Stimulated activated naive B cell treated with anti-CD40 and anti-IgM and Interleukin-4, amounts not matched to agents 10 μg/mL and 1 μg/mL and 100 μg/mL, for 72 hours (primary cell): ENCODE data around the gene SP2.

ENCODE experiments used
- ATAC-seq, 2 donors: fragments of 150-1000 bp; cut with Tn5 transposase; replicated peaks; 2 replicates each; pipeline ENCODE4 v1.10.0; 2021; ENCODE audit warnings: moderate library complexity in 1 of 2
- DNase-seq: peaks from one replicate; pipeline ENCODE4 v3.0.0; 2021
- H3K27ac Mint-ChIP-seq: one replicate; pipeline ENCODE4 v1.8.0; 2022; ENCODE audit warnings: mild to moderate bottlenecking, mixed read lengths
- H3K27me3 Mint-ChIP-seq, 2 donors: one replicate each; pipeline ENCODE4 v1.8.0; 2022; ENCODE audit warnings: mixed read lengths in 2 of 2
- H3K36me3 Mint-ChIP-seq, 2 donors: one replicate each; pipeline ENCODE4 v1.8.0; 2022; ENCODE audit warnings: mixed read lengths in 2 of 2, mild to moderate bottlenecking in 1 of 2
- H3K4me1 Mint-ChIP-seq, 2 donors: one replicate each; pipeline ENCODE4 v1.8.0; 2022; ENCODE audit warnings: mixed read lengths in 2 of 2, mild to moderate bottlenecking in 1 of 2
- H3K4me3 Mint-ChIP-seq, 2 donors: one replicate each; pipeline ENCODE4 v1.8.0; 2022; ENCODE audit warnings: mild to moderate bottlenecking in 2 of 2, mixed read lengths in 2 of 2, moderate library complexity in 1 of 2
- H3K9me3 Mint-ChIP-seq, 2 donors: one replicate each; pipeline ENCODE4 v1.8.0; 2022; ENCODE audit warnings: mixed read lengths in 2 of 2, mild to moderate bottlenecking in 1 of 2

The SP2 gene

DNA sequence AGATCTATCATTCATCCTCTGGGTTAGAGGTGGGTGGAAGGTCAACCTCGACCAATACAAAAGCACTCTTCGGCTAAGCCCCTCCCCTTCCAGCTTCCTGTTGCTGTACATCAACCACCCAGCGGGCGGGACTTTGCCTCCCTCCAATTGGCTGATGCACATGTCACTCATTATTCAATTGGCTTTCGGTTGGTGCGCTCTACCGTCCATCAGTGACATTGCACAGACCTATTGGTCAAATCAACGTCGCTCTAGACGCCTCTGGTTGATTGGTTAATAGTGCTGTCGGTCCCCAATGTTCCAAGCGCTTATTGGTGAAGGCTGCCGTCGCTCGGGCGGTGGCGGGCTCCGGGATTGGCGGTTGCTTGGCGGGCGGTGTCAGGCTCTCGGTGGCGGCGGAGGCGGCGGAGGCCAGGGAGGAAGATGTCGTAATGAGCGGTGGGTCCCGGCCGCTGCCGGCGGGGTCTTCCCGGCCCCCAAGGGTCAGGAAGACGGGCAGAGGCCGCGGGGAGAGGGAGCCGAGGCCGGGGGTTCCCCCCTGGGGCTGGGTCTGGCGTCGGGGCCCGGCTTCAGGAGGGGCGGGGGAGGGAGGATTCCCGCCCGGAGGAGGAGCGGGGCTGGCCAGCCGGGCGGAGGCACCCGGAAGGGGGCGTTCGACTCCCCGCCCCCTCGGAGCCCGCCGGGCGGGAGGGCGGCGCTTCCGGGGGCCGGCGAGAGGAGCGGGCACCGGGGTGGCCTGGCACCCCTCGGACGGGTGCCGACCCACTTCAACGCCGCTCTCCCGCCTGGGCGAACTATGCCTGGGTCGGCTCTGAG lies at the start of gene SP2:
SP2 (plus strand) TSS at position 381 of the 816 bp plus-strand sequence; CDS start at position 432, 51 bp downstream.
- no peaks in the 10 kb centered on the region for H3K9me3 Mint-ChIP-seq
- H3K27me3 Mint-ChIP-seq, result no peaks in the 10 kb centered on the region
- peak within 1 kb of the TSS; percentile 89 to 95 for H3K4me3 Mint-ChIP-seq
- peak; percentile 100 for DNase-seq
- H3K36me3 Mint-ChIP-seq, result peaks cover 6 to 7% of the 10 kb centered on the region in 2 donors
- peaks cover 28 to 46% of the 10 kb centered on the region in 2 donors for H3K4me1 Mint-ChIP-seq
- ATAC-seq, result peak; percentile 90 to 91
- peak within 1 kb of the TSS; percentile 100 for H3K27ac Mint-ChIP-seq

DNA sequence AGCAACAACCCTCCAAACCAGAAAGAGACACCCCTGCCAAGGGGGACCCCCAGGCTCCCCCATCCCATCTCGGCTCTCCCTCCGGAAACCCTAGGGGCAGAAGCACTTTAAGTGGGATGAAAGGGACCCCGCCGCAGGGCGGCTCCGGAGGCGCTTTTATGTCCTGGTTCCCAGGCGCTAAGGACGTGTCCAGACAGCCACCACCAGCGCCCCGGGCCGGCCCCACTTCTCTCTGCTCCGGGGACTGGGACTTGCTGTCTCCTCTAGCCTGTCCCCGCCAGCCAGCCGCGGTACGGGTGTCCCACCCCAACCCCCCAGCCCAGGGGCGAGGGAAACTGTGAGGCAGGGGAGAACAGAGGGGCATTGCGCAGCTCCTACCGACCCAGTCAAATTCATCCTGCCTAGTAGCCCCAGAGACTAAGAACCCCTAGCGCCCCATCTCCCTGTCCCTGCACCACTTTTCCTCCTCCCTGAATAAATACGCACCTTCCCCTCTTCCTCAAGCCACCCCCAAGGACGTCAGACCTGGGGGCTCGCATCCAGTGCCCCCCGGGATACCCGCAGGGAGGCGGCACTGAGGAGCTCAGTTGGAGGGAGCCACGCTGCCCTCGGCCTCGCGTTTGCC lies 49.2 kb upstream of the SP2 start:
- DNase-seq (no peak), ATAC-seq (no peak)
- H3K27ac Mint-ChIP-seq, result no peak overlapping the region
- peaks cover 64 to 76% of the 10 kb centered on the region in 2 donors for H3K27me3 Mint-ChIP-seq
- peaks cover 20 to 37% of the 10 kb centered on the region in 2 donors for H3K4me1 Mint-ChIP-seq
- no peak overlapping the region for H3K4me3 Mint-ChIP-seq
- no peaks in the 10 kb centered on the region for H3K9me3 Mint-ChIP-seq
- no peaks in the 10 kb centered on the region for H3K36me3 Mint-ChIP-seq

DNA sequence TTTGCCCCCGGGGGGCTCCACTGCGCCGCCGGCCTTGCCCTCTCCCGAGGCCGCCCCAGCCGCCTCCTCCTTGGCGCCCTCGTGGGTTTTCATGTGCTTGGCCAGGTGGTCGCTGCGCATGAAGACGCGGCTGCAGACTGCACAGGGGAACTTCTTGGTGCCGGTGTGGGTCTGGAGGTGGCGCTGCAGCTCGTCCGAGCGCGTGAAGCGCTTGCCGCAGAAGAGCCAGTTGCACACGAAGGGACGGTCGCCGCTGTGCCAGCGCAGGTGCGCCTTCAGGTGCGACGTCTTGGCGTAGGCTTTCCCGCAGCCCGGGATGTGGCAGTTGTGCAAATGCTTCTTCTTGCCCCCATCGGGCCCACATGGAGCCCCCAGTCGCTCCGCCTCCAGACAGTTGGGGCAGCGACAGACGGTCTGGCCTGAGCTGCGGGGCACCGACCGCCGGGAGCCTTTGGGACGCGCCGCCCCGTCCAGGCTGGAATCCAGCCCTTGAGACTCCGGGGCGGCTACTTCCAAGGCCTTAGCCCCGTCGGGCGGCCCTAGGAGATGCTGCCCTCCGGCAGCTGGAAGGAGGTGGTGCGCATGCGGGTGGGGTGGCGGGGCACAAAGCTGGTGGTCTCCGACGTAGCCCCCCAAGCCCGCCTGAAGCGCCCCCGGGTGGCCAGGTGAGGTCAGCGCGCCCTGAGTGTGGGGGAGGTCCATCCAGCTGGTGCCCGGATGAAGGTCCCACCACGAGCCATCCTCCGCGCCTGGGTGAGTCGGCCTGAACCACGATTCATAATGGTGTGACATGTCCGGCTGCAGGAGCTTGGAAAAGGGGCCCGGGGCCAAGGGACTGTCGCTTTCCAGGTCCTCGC lies 48.5 kb upstream of the SP2 start:
- H3K27ac Mint-ChIP-seq, result no peak overlapping the region
- H3K9me3 Mint-ChIP-seq, result no peaks in the 10 kb centered on the region
- no peaks in the 10 kb centered on the region for H3K36me3 Mint-ChIP-seq
- ATAC-seq (peak in 1 of 2 donors; percentile 31), DNase-seq (no peak)
- H3K4me3 Mint-ChIP-seq, result no peak overlapping the region
- H3K27me3 Mint-ChIP-seq, result peaks cover 72 to 84% of the 10 kb centered on the region in 2 donors
- H3K4me1 Mint-ChIP-seq, result peaks cover 28 to 43% of the 10 kb centered on the region in 2 donors

DNA sequence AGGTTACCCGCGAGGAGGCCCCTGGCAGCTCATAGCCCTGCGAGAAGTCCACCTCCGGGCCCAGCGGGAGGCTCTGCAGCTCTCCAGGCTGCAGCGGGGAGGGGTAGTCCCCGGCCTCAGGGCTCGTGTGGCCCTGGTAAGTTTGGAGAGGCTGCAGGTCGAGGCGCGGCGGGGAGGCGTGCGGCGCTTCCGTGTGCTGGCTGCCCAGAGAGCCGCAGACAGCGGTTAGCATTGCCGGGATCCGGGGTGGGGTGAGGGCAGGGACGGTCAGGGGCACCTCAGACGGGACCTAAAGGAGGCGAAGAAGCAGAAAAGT lies 47.9 kb upstream of the SP2 start:
- Mint-ChIP-seq H3K27me3 (peaks cover 75 to 89% of the 10 kb centered on the region in 2 donors), H3K4me1 (peaks cover 25 to 38% of the 10 kb centered on the region in 2 donors)

DNA sequence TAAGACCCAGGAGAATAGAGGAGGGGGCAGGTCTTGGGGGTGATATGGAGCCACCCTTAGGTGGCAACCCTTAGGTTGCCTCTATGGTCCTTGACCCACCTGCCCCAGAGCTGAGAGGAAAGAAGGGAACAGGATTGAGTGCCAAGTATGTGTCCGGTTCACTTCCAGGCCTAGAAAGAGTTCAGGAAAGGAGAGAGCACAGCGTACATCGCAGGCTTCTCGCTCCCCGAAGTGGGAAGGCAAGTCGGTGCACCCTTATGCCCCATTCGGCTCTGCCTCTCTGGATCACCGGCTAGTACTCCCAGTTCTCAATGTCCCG lies 45.7 kb upstream of the SP2 start:
- Mint-ChIP-seq H3K27me3 (peaks cover 79 to 95% of the 10 kb centered on the region in 2 donors), H3K4me3 (peak overlapping the region; percentile 65), H3K36me3 (no peaks in the 10 kb centered on the region), H3K9me3 (no peaks in the 10 kb centered on the region), H3K4me1 (peaks cover 26 to 35% of the 10 kb centered on the region in 2 donors), H3K27ac (peak overlapping the region; percentile 56)
- ATAC-seq (no peak), DNase-seq (no peak)

More for the DNA sequence above, 47.9 kb upstream of the SP2 start:
- no peak for DNase-seq
- no peaks in the 10 kb centered on the region for H3K9me3 Mint-ChIP-seq
- no peak for ATAC-seq
- no peak overlapping the region for H3K4me3 Mint-ChIP-seq
- no peaks in the 10 kb centered on the region for H3K36me3 Mint-ChIP-seq
- no peak overlapping the region for H3K27ac Mint-ChIP-seq

DNA sequence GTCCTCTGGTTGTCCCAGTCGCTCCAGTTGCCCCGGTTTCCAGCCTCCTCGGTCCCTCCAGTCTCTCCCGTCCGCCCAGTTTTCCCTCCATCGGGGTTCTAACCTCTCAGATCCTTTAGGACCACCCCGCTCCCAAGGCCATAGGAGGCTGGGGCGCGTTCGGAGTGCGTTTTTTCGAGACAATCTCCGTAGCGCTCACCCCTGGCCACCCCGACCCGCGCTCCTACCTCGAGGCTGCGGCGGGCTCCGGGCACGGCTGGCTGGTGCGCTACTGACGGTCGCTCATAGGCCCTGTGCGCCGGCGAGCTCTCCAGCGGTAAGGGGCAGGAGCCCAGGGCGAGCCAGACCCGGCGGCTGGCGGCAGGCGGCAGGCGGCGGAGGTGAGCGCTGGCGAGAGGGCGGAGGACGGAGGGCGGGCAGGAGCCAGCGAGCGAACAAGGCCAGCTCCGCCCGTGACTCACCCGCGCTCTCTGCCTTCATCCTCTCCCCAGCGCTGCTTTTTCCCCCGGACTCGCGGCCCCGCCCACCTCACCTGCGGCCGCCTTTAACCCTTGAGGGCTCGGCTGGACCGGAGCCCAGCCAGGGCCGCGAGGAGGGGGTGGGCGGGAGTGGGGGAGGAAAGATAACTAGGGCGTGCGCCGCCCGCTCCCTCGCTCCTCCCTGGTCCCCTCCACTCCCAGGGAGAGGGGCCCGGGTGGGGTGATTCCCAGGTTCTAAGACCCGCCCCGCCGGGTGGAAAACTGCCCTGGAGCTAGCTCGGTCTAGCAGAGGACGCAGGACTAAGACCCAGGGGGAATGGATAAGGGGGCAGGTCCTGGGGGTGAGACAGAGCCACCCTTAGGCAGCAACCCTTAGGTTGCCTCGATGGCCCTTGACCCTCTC lies 45.1 kb upstream of the SP2 start, which contains the start of gene SP6:
SP6 (minus strand) TSS at position 472 of the 882 bp plus-strand sequence. CDS start 2,734 bp downstream, outside the sequence.
- no peaks in the 10 kb centered on the region for H3K9me3 Mint-ChIP-seq
- ATAC-seq (peak; percentile 82 to 84), DNase-seq (peak; percentile 38)
- H3K27ac Mint-ChIP-seq, result peak within 1 kb of the TSS; percentile 56
- H3K27me3 Mint-ChIP-seq, result peaks cover 79 to 95% of the 10 kb centered on the region in 2 donors
- peak within 1 kb of the TSS; percentile 65 for H3K4me3 Mint-ChIP-seq
- no peaks in the 10 kb centered on the region for H3K36me3 Mint-ChIP-seq
- peaks cover 26 to 35% of the 10 kb centered on the region in 2 donors for H3K4me1 Mint-ChIP-seq

DNA sequence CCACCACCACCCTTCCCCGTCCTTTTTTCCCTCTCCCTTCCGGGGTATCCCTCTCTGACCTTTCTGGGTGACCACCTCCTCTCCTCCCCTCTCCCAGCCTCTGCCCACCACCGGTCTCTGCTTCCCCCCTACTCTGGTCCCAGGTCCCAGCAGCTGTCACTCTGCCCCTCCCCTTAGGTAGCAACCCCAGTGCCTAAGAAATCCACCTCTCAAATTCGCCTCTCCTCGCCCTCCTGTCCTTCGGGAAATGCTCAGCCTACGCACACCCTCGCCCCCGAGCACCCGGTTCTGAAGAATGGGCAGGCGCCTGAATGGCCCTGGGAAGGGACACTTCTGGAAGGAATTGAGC lies 44.3 kb upstream of the SP2 start:
- no peak for ATAC-seq
- Mint-ChIP-seq H3K4me3 (peak overlapping the region; percentile 56 to 60), H3K27ac (no peak overlapping the region), H3K4me1 (peaks cover 26 to 35% of the 10 kb centered on the region in 2 donors), H3K9me3 (no peaks in the 10 kb centered on the region), H3K36me3 (no peaks in the 10 kb centered on the region), H3K27me3 (peaks cover 81 to 95% of the 10 kb centered on the region in 2 donors)
- DNase-seq, result no peak

DNA sequence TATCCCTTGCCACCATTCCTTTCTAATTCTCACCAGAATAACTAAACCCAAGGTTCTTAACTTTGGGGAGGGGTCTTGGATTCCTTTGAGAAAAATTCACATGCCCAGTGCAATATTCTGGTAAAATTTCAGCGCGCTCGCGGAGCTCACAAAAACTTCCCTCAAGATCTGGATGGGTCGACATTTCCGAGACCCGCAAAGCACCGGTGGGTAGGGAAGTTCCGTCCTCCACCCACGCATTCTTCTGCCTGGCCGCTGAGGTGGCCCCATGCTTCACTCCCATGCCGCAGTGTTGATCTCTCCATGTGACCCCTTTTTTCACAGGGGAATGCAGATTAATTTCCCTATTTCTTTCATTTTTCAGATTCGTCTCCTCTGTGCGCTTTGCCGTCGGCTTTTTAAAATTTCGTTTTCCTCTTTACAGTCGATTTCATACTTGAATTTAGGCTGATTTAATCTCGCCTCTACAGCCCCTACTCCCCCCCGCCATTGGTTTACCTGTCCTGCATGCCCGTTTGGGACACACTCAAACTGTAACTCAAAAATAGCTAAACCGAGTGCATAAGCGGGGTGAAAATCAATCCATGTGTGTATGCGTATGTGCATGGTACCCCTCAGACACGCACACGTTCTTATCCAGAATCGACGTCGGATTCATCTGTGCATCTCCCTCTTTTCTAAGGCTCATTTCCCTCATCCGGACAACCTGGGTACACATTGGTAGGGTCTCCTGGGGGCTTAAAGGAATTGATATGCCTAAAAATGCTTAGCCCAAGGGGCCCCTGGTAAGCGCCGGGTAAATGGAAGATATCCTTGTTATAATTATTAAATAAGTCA lies 43.7 kb upstream of the SP2 start:
- peaks cover 81 to 95% of the 10 kb centered on the region in 2 donors for H3K27me3 Mint-ChIP-seq
- no peak for DNase-seq
- peak overlapping the region; percentile 56 to 60 for H3K4me3 Mint-ChIP-seq
- H3K27ac Mint-ChIP-seq, result no peak overlapping the region
- H3K4me1 Mint-ChIP-seq, result peaks cover 21 to 29% of the 10 kb centered on the region in 2 donors
- H3K9me3 Mint-ChIP-seq, result no peaks in the 10 kb centered on the region
- peak in 1 of 2 donors; percentile 36 for ATAC-seq
- no peaks in the 10 kb centered on the region for H3K36me3 Mint-ChIP-seq

DNA sequence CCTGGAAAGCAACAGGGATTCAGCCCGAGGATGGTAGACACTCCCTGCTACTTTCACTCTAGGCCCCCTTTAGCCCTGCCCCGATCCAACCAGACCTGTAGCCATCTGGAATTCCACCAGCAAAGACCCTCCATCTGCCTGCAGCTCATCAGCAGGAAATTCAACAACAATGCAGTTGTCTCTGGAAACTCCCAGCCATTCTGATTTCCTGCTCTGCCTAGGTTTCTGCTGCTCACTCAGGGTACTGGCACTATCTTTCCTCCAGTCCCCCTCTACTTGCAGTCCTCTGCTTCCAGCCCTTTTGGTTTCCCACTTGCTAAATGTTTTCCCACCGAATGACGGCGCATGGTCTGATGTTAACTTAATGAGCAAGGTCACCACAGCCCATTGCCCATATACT lies 42.4 kb upstream of the SP2 start:
- H3K9me3 Mint-ChIP-seq, result no peaks in the 10 kb centered on the region
- H3K4me3 Mint-ChIP-seq, result no peak overlapping the region
- DNase-seq (no peak), ATAC-seq (no peak)
- no peak overlapping the region for H3K27ac Mint-ChIP-seq
- peaks cover 20 to 22% of the 10 kb centered on the region in 2 donors for H3K4me1 Mint-ChIP-seq
- H3K36me3 Mint-ChIP-seq, result no peaks in the 10 kb centered on the region
- peaks cover 82% of the 10 kb centered on the region in 2 donors for H3K27me3 Mint-ChIP-seq

DNA sequence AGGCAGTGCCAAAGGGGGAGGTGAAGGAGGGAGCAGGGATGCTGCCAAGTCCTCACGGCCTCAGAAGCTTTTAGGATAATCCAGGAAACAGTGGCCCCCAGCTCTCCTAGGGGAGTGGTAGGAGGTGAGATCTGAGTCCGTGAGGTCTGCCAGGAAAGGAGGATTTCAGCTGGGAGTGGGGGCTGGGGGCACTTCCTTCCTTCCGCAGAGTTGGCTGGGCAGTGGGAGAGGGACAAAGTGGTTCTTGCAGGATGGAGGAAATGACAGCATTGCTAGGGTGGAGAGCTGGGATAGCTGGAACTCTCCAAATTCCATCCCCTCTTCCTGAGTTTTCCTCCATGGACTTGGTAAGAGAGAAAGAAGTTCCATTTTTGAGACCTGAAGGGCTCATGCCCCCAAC lies 40.3 kb upstream of the SP2 start:
- DNase-seq (no peak), ATAC-seq (no peak)
- no peak overlapping the region for H3K27ac Mint-ChIP-seq
- peaks cover 12 to 13% of the 10 kb centered on the region in 2 donors for H3K4me1 Mint-ChIP-seq
- no peaks in the 10 kb centered on the region for H3K36me3 Mint-ChIP-seq
- peaks cover 77 to 78% of the 10 kb centered on the region in 2 donors for H3K27me3 Mint-ChIP-seq
- no peak overlapping the region for H3K4me3 Mint-ChIP-seq
- no peaks in the 10 kb centered on the region for H3K9me3 Mint-ChIP-seq

DNA sequence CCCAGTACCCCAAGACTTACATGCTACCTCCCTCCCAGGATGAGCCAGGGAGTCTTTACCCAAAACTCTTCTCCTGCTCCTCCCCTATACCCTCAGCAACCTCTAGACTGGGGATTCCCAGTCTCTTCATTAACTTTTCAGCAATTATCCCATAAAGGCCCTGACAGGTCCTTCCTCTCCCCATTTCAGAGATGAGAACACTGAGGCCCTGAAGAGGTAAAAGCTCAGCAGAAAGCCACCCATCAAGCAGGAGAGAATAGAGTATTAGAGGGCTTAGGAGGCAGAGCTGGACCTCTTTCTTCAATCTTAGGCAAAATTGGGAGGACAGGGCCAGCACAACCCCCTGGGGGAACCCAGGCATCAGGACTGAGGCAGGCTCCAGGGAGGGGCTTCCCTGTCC lies 39.2 kb upstream of the SP2 start:
- H3K27ac Mint-ChIP-seq, result no peak overlapping the region
- H3K4me1 Mint-ChIP-seq, result peaks cover 8 to 9% of the 10 kb centered on the region in 2 donors
- DNase-seq (no peak), ATAC-seq (no peak)
- no peaks in the 10 kb centered on the region for H3K36me3 Mint-ChIP-seq
- peaks cover 71 to 72% of the 10 kb centered on the region in 2 donors for H3K27me3 Mint-ChIP-seq
- H3K4me3 Mint-ChIP-seq, result no peak overlapping the region
- no peaks in the 10 kb centered on the region for H3K9me3 Mint-ChIP-seq

DNA sequence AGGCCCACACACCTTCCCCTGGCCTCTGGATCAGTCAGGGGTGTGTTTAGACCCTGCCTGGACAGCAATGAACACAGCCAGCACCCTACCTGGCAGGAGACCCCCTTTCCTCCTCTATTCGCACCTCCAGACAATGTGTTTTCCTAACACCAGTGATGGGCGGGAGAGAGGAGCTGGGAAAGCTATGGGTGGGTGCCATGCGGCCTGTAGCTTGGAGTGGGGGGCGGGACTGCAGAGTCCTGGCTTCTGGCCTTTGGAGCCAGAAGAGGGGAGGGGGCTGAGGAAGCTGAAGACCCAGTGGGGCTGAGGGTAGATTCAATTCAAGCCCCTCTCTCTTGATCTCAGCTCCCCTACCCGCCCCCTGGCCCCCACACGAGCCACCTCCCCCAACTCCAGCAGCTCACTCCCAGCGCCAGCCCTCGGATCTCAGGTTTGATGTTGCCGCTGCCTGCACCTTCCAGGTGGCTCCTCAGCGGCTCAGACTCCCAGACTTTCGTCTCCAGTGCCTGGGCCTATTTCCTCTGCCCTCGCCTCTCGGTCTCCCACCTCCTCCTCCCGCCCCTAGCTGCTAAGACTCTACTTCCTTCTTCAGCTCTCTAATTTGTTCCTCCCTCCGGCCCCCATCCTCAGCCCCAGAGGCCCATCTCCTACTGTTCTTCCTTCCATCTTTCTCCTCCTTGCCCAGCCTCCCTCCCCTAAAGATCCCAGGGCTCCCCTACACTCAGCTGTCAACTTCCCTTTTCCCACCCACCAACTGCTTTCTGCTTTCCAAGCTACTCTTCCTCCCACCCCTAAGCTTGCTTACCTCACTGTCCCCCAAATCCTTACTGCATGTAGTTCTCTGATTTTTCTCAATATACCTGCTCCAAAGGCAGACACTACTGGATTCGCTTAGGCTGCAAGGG lies 38.2 kb upstream of the SP2 start:
- H3K4me3 Mint-ChIP-seq, result no peak overlapping the region
- ATAC-seq (no peak), DNase-seq (no peak)
- no peaks in the 10 kb centered on the region for H3K36me3 Mint-ChIP-seq
- peaks cover 62 to 64% of the 10 kb centered on the region in 2 donors for H3K27me3 Mint-ChIP-seq
- no peak overlapping the region for H3K27ac Mint-ChIP-seq
- H3K4me1 Mint-ChIP-seq, result peaks cover 0 to 1% of the 10 kb centered on the region in 2 donors
- H3K9me3 Mint-ChIP-seq, result no peaks in the 10 kb centered on the region
